Keratinocyte (primary cell): ENCODE data around the gene PTPRU. TPM values are rescaled to one million over a fixed set of nuclear protein-coding genes. Genes with fewer than 3 reads are reported as not detected.
A peak's percentile ranks its signal among the peaks of the same experiment; 100 is the strongest.

Experiments
- DNase-seq: peaks from one replicate; pipeline ENCODE4 v3.0.0-alpha.2; 2011; ENCODE audit warnings: low read depth, missing footprints, low spot score
- FAIRE-seq: peaks from 2 replicates; lab custom pipeline; 2011; peaks lifted over from hg19 to GRCh38; lab: Jason Lieb, UNC
- H2AFZ ChIP-seq: 2 replicates; pipeline ENCODE4 v1.6.0; 2012; ENCODE audit warnings: low read length, control low read depth, inconsistent platforms; ENCODE audit not compliant: control insufficient read depth
- H3K27ac ChIP-seq: 2 replicates; pipeline ENCODE4 v1.5.1; 2011; ENCODE audit warnings: low read length; ENCODE audit not compliant: control insufficient read depth, insufficient read depth
- H3K27me3 ChIP-seq: 3 replicates; pipeline ENCODE4 v1.6.0; 2011; ENCODE audit warnings: low read length; ENCODE audit not compliant: control insufficient read depth, insufficient read depth; ENCODE audit errors: extremely low read depth
- H3K36me3 ChIP-seq, 2 experiments: 2 replicates in 1 of 2; 3 replicates in 1 of 2; pipeline ENCODE4 v1.5.1; 2011; ENCODE audit warnings: low read length in 2 of 2, mild to moderate bottlenecking in 1 of 2; ENCODE audit not compliant: control insufficient read depth in 2 of 2, insufficient read depth in 2 of 2; ENCODE audit errors: extremely low read depth in 1 of 2
- H3K4me1 ChIP-seq: 3 replicates; pipeline ENCODE4 v1.5.1; 2011; ENCODE audit warnings: low read length; ENCODE audit not compliant: control insufficient read depth, insufficient read depth; ENCODE audit errors: extremely low read depth
- H3K4me2 ChIP-seq: 3 replicates; pipeline ENCODE4 v1.6.0; 2011; ENCODE audit warnings: low read depth, low read length; ENCODE audit not compliant: control insufficient read depth, insufficient read depth; ENCODE audit errors: extremely low read depth
- H3K4me3 ChIP-seq, 3 experiments: fragments of 200-600 bp in 1 of 3; sonication (generic) in 1 of 3; 2 replicates in 2 of 3; 3 replicates in 1 of 3; pipeline ENCODE4 v1.5.1; 2011 to 2016; ENCODE audit warnings: low read length in 3 of 3, mild to moderate bottlenecking in 3 of 3, control low read depth in 2 of 3, inconsistent platforms in 1 of 3, low read depth in 1 of 3, mixed read lengths in 1 of 3, mixed run types in 1 of 3, moderate library complexity in 1 of 3; ENCODE audit not compliant: control insufficient read depth in 2 of 3, insufficient read depth in 2 of 3; ENCODE audit errors: extremely low read depth in 1 of 3
- H3K79me2 ChIP-seq: 2 replicates; pipeline ENCODE4 v1.6.0; 2012; ENCODE audit warnings: low read length; ENCODE audit not compliant: control insufficient read depth, insufficient read depth
- H3K9ac ChIP-seq: 3 replicates; pipeline ENCODE4 v1.6.0; 2011; ENCODE audit warnings: low read length; ENCODE audit not compliant: control insufficient read depth, insufficient read depth; ENCODE audit errors: extremely low read depth
- H3K9me1 ChIP-seq: 3 replicates; pipeline ENCODE4 v1.6.0; 2011; ENCODE audit warnings: low read length; ENCODE audit not compliant: control insufficient read depth, insufficient read depth; ENCODE audit errors: extremely low read depth
- H3K9me3 ChIP-seq: 2 replicates; pipeline ENCODE4 v1.5.1; 2012; ENCODE audit warnings: low read depth, low read length; ENCODE audit not compliant: control insufficient read depth
- H4K20me1 ChIP-seq: 3 replicates; pipeline ENCODE4 v1.6.0; 2011; ENCODE audit warnings: low read length; ENCODE audit not compliant: control insufficient read depth, insufficient read depth; ENCODE audit errors: extremely low read depth
- EZH2 ChIP-seq: IDR thresholded peaks from one replicate; pipeline ENCODE4 v1.6.1; 2012; ENCODE audit warnings: inconsistent platforms, mild to moderate bottlenecking, low read length, moderate library complexity
- dilution Hi-C: fragments of 300-500 bp; cut with MboI; formaldehyde crosslinking; loops from one replicate; pipeline ENCODE4 v1.7.0; 2020; ENCODE audit warnings: low sequenced_read_pairs; ENCODE audit not compliant: extremely low pct_ligation_motif_present
- polyA plus RNA-seq, 5 experiments: library from polyadenylated mRNA; depleted of rRNA in 3 of 5; stranded (reverse) in 3 of 5; stranded (forward) in 1 of 5; unstranded in 1 of 5; fragments of >200 nt; gene quantifications; 1 replicate in 1 of 5; 2 replicates in 3 of 5; 3 replicates in 1 of 5; pipeline versions ENCODE4 v1.2.1 to v1.2.3, GENCODE V29; 2011 to 2012; ENCODE audit warnings: missing spikeins in 2 of 5, low read depth in 1 of 5, low replicate concordance in 1 of 5
- TF ChIP-seq, protein P1 (sequence below), 3 experiments: IDR thresholded peaks in 1 of 3; conservative IDR thresholded peaks in 1 of 3; optimal IDR thresholded peaks in 1 of 3; 2 replicates in 2 of 3; 3 replicates in 1 of 3; pipeline versions ENCODE3 to v1.5.1; 2011; ENCODE audit warnings: low read length in 3 of 3, mild to moderate bottlenecking in 3 of 3, moderate library complexity in 2 of 3, control low read depth in 1 of 3, inconsistent platforms in 1 of 3; ENCODE audit not compliant: insufficient read depth in 2 of 3; ENCODE audit errors: extremely low read depth in 1 of 3

Gene PTPRU
- polyA plus RNA-seq, 1 donor (not counting 4 experiments of a cell fraction or from before 2014, with no cell fraction given), result 4.3 TPM

GRCh38 chr1:29202584-29203340 lies 33.6 kb upstream of the PTPRU start:
- TF ChIP-seq, protein P1, sequence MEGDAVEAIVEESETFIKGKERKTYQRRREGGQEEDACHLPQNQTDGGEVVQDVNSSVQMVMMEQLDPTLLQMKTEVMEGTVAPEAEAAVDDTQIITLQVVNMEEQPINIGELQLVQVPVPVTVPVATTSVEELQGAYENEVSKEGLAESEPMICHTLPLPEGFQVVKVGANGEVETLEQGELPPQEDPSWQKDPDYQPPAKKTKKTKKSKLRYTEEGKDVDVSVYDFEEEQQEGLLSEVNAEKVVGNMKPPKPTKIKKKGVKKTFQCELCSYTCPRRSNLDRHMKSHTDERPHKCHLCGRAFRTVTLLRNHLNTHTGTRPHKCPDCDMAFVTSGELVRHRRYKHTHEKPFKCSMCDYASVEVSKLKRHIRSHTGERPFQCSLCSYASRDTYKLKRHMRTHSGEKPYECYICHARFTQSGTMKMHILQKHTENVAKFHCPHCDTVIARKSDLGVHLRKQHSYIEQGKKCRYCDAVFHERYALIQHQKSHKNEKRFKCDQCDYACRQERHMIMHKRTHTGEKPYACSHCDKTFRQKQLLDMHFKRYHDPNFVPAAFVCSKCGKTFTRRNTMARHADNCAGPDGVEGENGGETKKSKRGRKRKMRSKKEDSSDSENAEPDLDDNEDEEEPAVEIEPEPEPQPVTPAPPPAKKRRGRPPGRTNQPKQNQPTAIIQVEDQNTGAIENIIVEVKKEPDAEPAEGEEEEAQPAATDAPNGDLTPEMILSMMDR (optimal IDR thresholded peaks at IDR 0.05 in 1 of 3, IDR thresholded peaks at IDR 0.05 in 1 of 3, conservative IDR thresholded peaks at IDR 0.05 in 1 of 3; ENCODE audit: extremely low read depth in 1 of 3, insufficient read depth in 2 of 3, low read length in 3 of 3), result peak; percentile 88 to 99 (median 98)
- TF ChIP-seq EZH2, result no peak
- Histone ChIP-seq H2AFZ (peak overlapping the region; percentile 72), H3K36me3 (peaks cover 25 to 26% of the 10 kb centered on the region in 2 experiments), H4K20me1 (no peaks in the 10 kb centered on the region), H3K27me3 (no peaks in the 10 kb centered on the region), H3K27ac (peak overlapping the region; percentile 76), H3K4me1 (peaks cover 10% of the 10 kb centered on the region), H3K4me2 (peak overlapping the region; percentile 92), H3K9ac (peak overlapping the region; percentile 54), H3K4me3 (peak overlapping the region in 2 of 3 experiments; percentile 54 to 57), H3K9me3 (no peaks in the 10 kb centered on the region), H3K9me1 (peaks cover 2% of the 10 kb centered on the region), H3K79me2 (no peaks in the 10 kb centered on the region)
- FAIRE-seq, result peak; percentile 100
- DNase-seq, result peak; percentile 88
- dilution Hi-C loops, result no loop called here

DNA sequence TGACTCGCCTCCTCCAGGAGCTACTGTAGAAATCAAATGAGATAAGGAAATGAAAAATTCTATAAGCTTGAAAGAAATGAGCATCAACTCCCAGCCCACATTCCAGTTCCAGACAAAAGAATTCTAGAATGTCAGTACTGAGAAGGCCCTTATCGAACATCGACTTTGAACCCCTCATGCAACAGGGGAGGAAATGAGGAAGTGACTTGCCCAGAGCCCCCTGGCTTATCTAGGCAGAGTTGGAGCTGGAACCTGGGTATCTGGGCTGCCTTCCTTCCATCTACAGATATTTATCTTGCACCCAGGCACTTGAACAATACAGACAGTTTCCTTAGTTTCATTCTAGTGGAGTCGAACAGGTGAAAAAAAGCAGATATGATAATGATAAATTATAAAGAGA lies 27.9 kb upstream of the PTPRU start:
- Histone ChIP-seq H3K4me3 (no peak overlapping the region), H3K36me3 (peaks cover 17 to 29% of the 10 kb centered on the region in 2 experiments), H3K4me2 (no peak overlapping the region), H2AFZ (no peak overlapping the region), H3K9ac (no peak overlapping the region), H3K27me3 (no peaks in the 10 kb centered on the region), H3K9me1 (no peaks in the 10 kb centered on the region), H3K79me2 (no peaks in the 10 kb centered on the region), H3K4me1 (no peaks in the 10 kb centered on the region), H4K20me1 (no peaks in the 10 kb centered on the region), H3K27ac (no peak overlapping the region), H3K9me3 (no peaks in the 10 kb centered on the region)
- dilution Hi-C loops, result no loop called here
- FAIRE-seq (no peak), DNase-seq (no peak)
- TF ChIP-seq, protein P1 (optimal IDR thresholded peaks at IDR 0.05 in 1 of 3, IDR thresholded peaks at IDR 0.05 in 1 of 3, conservative IDR thresholded peaks at IDR 0.05 in 1 of 3; ENCODE audit: extremely low read depth in 1 of 3, insufficient read depth in 2 of 3, low read length in 3 of 3), result no peak
- TF ChIP-seq EZH2, result no peak
